Astrocyte (in vitro differentiated cells and primary cell): ENCODE results near the gene KNDC1.

Experiments
- EZH2 ChIP-seq: IDR thresholded peaks from 2 replicates; pipeline ENCODE4 v1.6.1; 2012; ENCODE audit warnings: mild to moderate bottlenecking, low read length, inconsistent platforms; ENCODE audit not compliant: insufficient read depth
- TF ChIP-seq, protein P1 (sequence below): IDR thresholded peaks from 2 replicates; pipeline ENCODE4 v1.5.1; 2011; ENCODE audit warnings: low read depth, mild to moderate bottlenecking, inconsistent platforms, low read length, moderate library complexity; ENCODE audit not compliant: insufficient read depth

DNA sequence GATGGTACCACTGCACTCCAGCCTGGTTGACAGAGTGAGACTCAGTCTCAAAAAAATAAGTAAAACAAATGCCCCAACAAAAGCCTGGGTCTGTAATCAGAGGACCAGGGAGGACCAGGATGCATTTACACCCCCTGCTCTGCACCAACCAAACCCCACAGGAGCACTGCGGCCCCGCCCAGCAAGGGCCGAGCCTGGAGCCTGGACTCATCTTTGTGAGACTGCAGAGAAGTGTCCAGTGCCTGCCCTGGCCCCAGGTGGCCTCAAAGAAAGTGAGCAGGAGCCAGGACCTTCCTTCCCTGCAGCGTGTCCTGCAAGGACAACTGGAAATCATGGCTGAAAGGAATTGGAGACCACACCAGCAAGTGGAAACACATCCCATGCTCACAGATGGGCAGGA is 31.6 kb downstream of the KNDC1 start:
- TF ChIP-seq, protein P1, sequence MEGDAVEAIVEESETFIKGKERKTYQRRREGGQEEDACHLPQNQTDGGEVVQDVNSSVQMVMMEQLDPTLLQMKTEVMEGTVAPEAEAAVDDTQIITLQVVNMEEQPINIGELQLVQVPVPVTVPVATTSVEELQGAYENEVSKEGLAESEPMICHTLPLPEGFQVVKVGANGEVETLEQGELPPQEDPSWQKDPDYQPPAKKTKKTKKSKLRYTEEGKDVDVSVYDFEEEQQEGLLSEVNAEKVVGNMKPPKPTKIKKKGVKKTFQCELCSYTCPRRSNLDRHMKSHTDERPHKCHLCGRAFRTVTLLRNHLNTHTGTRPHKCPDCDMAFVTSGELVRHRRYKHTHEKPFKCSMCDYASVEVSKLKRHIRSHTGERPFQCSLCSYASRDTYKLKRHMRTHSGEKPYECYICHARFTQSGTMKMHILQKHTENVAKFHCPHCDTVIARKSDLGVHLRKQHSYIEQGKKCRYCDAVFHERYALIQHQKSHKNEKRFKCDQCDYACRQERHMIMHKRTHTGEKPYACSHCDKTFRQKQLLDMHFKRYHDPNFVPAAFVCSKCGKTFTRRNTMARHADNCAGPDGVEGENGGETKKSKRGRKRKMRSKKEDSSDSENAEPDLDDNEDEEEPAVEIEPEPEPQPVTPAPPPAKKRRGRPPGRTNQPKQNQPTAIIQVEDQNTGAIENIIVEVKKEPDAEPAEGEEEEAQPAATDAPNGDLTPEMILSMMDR, result no peak
- TF ChIP-seq EZH2, result no peak
